H1 (cell line): Measurements from ENCODE around the gene FBXO2. TPM values are rescaled to one million over a fixed set of nuclear protein-coding genes. Genes with fewer than 3 reads are reported as not detected.

Source experiments
- CTCF ChIA-PET: fragments of 300-600 bp; sonication (Branson Sonifier 250); formaldehyde crosslinking; loops from one replicate; lab custom pipeline; 2021; ENCODE audit not compliant: partially characterized antibody; lab: Charles Lee
- POLR2A ChIA-PET: fragments of 300-600 bp; sonication (Branson Sonifier 250); formaldehyde crosslinking; loops from one replicate; lab custom pipeline; 2021; ENCODE audit warnings: inconsistent platforms; ENCODE audit not compliant: partially characterized antibody; lab: Charles Lee
- DNase-seq, 2 experiments: peaks; one replicate each; pipeline versions ENCODE4 v3.0.0 to v3.0.0-alpha.2; 2010 to 2022; ENCODE audit warnings: low spot score in 2 of 2, low read depth in 1 of 2, mixed read lengths in 1 of 2
- FAIRE-seq: peaks from 2 replicates; lab custom pipeline; 2011; peaks lifted over from hg19 to GRCh38; lab: Jason Lieb, UNC
- H2AFZ ChIP-seq: 2 replicates; pipeline ENCODE4 v1.8.1; 2012; ENCODE audit warnings: low read length, inconsistent platforms
- H2AK5ac ChIP-seq: 2 replicates; pipeline ENCODE4 v1.6.1; 2013; ENCODE audit warnings: low read depth, low read length
- H2BK120ac ChIP-seq: replicated peaks from 2 replicates; pipeline ENCODE3; 2013; ENCODE audit warnings: low read depth, low read length, inconsistent platforms
- H2BK12ac ChIP-seq: 2 replicates; pipeline ENCODE4 v1.6.1; 2013; ENCODE audit warnings: low read depth, low read length
- H2BK15ac ChIP-seq: 2 replicates; pipeline ENCODE4 v1.6.1; 2013; ENCODE audit warnings: low read length
- H2BK20ac ChIP-seq: 2 replicates; pipeline ENCODE4 v1.6.1; 2013; ENCODE audit warnings: low read length
- H2BK5ac ChIP-seq: 2 replicates; pipeline ENCODE4 v1.6.1; 2013; ENCODE audit warnings: low read depth, low read length
- H3K14ac ChIP-seq: 2 replicates; pipeline ENCODE4 v1.6.1; 2013; ENCODE audit warnings: inconsistent platforms; ENCODE audit not compliant: insufficient read length
- H3K18ac ChIP-seq: 2 replicates; pipeline ENCODE4 v1.6.1; 2013; ENCODE audit warnings: low read length; ENCODE audit errors: extremely low read depth
- H3K23ac ChIP-seq: 2 replicates; pipeline ENCODE4 v1.6.1; 2013; ENCODE audit warnings: inconsistent platforms; ENCODE audit not compliant: insufficient read length
- H3K23me2 ChIP-seq: 2 replicates; pipeline ENCODE4 v1.6.1; 2013; ENCODE audit warnings: low read depth, low read length
- H3K27ac ChIP-seq: 2 replicates; pipeline ENCODE4 v1.6.1; 2011; ENCODE audit warnings: low read depth, low read length, inconsistent platforms
- H3K27me3 ChIP-seq, 4 experiments: replicated peaks in 1 of 4; 1 replicate in 1 of 4; 2 replicates in 3 of 4; pipeline versions ENCODE4 v1.6.1 to v1.8.1; 2011 to 2013; ENCODE audit warnings: low read length in 3 of 4, mild to moderate bottlenecking in 3 of 4, inconsistent platforms in 2 of 4, mixed read lengths in 2 of 4, moderate library complexity in 1 of 4; ENCODE audit not compliant: control insufficient read depth in 3 of 4, insufficient read depth in 3 of 4; ENCODE audit errors: extremely low read depth in 1 of 4
- H3K36me3 ChIP-seq, 4 experiments: 2 replicates each; pipeline versions ENCODE4 v1.6.1 to v1.8.1; 2011 to 2013; ENCODE audit warnings: mild to moderate bottlenecking in 4 of 4, low read length in 3 of 4, moderate library complexity in 2 of 4, control low read depth in 1 of 4, inconsistent platforms in 1 of 4; ENCODE audit not compliant: insufficient read depth in 4 of 4, control insufficient read depth in 2 of 4
- H3K4ac ChIP-seq: replicated peaks from 2 replicates; pipeline ENCODE3; 2013; ENCODE audit warnings: low read length, low read depth, mixed read lengths, inconsistent platforms; ENCODE audit not compliant: insufficient read length
- H3K4me1 ChIP-seq, 4 experiments: replicated peaks in 1 of 4; 1 replicate in 1 of 4; 2 replicates in 3 of 4; pipeline versions ENCODE4 v1.6.1 to v1.8.1; 2011 to 2013; ENCODE audit warnings: low read length in 3 of 4, inconsistent platforms in 2 of 4, mixed read lengths in 1 of 4; ENCODE audit not compliant: insufficient read depth in 4 of 4, control insufficient read depth in 3 of 4
- H3K4me2 ChIP-seq, 2 experiments: 2 replicates each; pipeline versions ENCODE4 v1.6.1 to v1.8.1; 2011 to 2013; ENCODE audit warnings: low read depth in 2 of 2, low read length in 2 of 2, control low read depth in 1 of 2, inconsistent platforms in 1 of 2, mild to moderate bottlenecking in 1 of 2; ENCODE audit not compliant: insufficient read depth in 1 of 2
- H3K4me3 ChIP-seq, 4 experiments: fragments of 200-600, 300-600 bp in 1 of 4; sonication (generic), shearing (Covaris generic), sonication (Bioruptor Twin) in 1 of 4; 2 replicates each; pipeline versions ENCODE4 v1.5.1 to v1.8.1; 2011 to 2016; ENCODE audit warnings: low read length in 4 of 4, low read depth in 3 of 4, control low read depth in 2 of 4, inconsistent platforms in 2 of 4, mild to moderate bottlenecking in 2 of 4, mixed read lengths in 1 of 4, moderate library complexity in 1 of 4; ENCODE audit not compliant: insufficient read depth in 2 of 4; ENCODE audit errors: extremely low read depth in 1 of 4
- H3K56ac ChIP-seq: replicated peaks from 2 replicates; pipeline ENCODE3; 2013; ENCODE audit warnings: low read depth, mild to moderate bottlenecking, mixed read lengths, low read length, inconsistent platforms; ENCODE audit not compliant: insufficient read length
- H3K79me1 ChIP-seq: 2 replicates; pipeline ENCODE4 v1.6.1; 2013; ENCODE audit warnings: low read depth, low read length, control low read depth
- H3K79me2 ChIP-seq, 2 experiments: 2 replicates each; pipeline versions ENCODE4 v1.6.1 to v1.8.1; 2012 to 2013; ENCODE audit warnings: low read length in 2 of 2, mild to moderate bottlenecking in 2 of 2, inconsistent platforms in 1 of 2; ENCODE audit not compliant: insufficient read depth in 2 of 2, control insufficient read depth in 1 of 2
- H3K9ac ChIP-seq, 4 experiments: replicated peaks in 1 of 4; 1 replicate in 1 of 4; 2 replicates in 3 of 4; pipeline versions ENCODE4 v1.6.1 to v1.8.1; 2011 to 2013; ENCODE audit warnings: low read depth in 3 of 4, low read length in 3 of 4, control low read depth in 2 of 4, mild to moderate bottlenecking in 2 of 4, moderate library complexity in 2 of 4, inconsistent platforms in 1 of 4; ENCODE audit errors: extremely low read depth in 1 of 4
- H3K9me3 ChIP-seq, 2 experiments: 2 replicates each; pipeline versions ENCODE4 v1.6.1 to v1.8.1; 2012 to 2013; ENCODE audit warnings: mild to moderate bottlenecking in 2 of 2, moderate library complexity in 2 of 2, control low read depth in 1 of 2, inconsistent platforms in 1 of 2, low read depth in 1 of 2, low read length in 1 of 2, mixed read lengths in 1 of 2; ENCODE audit not compliant: insufficient read depth in 2 of 2
- H4K20me1 ChIP-seq, 2 experiments: replicated peaks in 1 of 2; 2 replicates each; pipeline versions ENCODE3 to v1.8.1; 2011 to 2013; ENCODE audit warnings: inconsistent platforms in 2 of 2, low read length in 2 of 2, mild to moderate bottlenecking in 1 of 2; ENCODE audit not compliant: insufficient read depth in 2 of 2, control insufficient read depth in 1 of 2
- H4K5ac ChIP-seq: 2 replicates; pipeline ENCODE4 v1.6.1; 2013; ENCODE audit warnings: low read length, low read depth, mixed read lengths, inconsistent platforms; ENCODE audit not compliant: insufficient read length
- H4K8ac ChIP-seq: 2 replicates; pipeline ENCODE4 v1.8.0; 2013; ENCODE audit warnings: mild to moderate bottlenecking, moderate library complexity, low read length, inconsistent platforms; ENCODE audit not compliant: insufficient read depth; ENCODE audit errors: extremely low read depth
- H4K91ac ChIP-seq: replicated peaks from 2 replicates; pipeline ENCODE3; 2013; ENCODE audit warnings: low read length, mixed read lengths, inconsistent platforms; ENCODE audit not compliant: insufficient read length
- CHD2 ChIP-seq: IDR thresholded peaks from 2 replicates; pipeline ENCODE4 v1.6.1; 2012; ENCODE audit warnings: low read length, improper control_type of control experiment
- GABPA ChIP-seq: IDR thresholded peaks from 2 replicates; pipeline ENCODE4 v1.6.1; 2011; ENCODE audit warnings: mild to moderate bottlenecking, low read length, moderate library complexity, borderline replicate concordance; ENCODE audit not compliant: insufficient read depth
- HDAC2 ChIP-seq, 2 experiments: fragments of 300-600 bp in 1 of 2; sonication (generic) in 1 of 2; IDR thresholded peaks; 2 replicates each; pipeline ENCODE4 v1.6.1; 2011 to 2012; ENCODE audit warnings: low read depth in 2 of 2, low read length in 2 of 2, mild to moderate bottlenecking in 2 of 2, moderate library complexity in 2 of 2, borderline replicate concordance in 1 of 2, inconsistent platforms in 1 of 2
- KDM5A ChIP-seq: fragments of 200-600 bp; IDR thresholded peaks from 2 replicates; pipeline ENCODE4 v1.7.1; 2012; ENCODE audit warnings: mild to moderate bottlenecking, low read length, inconsistent platforms, mixed read lengths
- MAFK ChIP-seq: IDR thresholded peaks from 2 replicates; pipeline ENCODE4 v1.6.1; 2012; ENCODE audit warnings: low read depth, mild to moderate bottlenecking, improper control_type of control experiment, low read length
- RAD21 ChIP-seq, 2 experiments: IDR thresholded peaks in 1 of 2; conservative IDR thresholded peaks in 1 of 2; 2 replicates each; pipeline ENCODE4 v1.6.1; 2011; ENCODE audit warnings: low read depth in 2 of 2, low read length in 2 of 2, improper control_type of control experiment in 1 of 2, inconsistent platforms in 1 of 2, mild to moderate bottlenecking in 1 of 2, moderate library complexity in 1 of 2
- SIX5 ChIP-seq: IDR thresholded peaks from 2 replicates; pipeline ENCODE4 v1.6.1; 2011; ENCODE audit warnings: mild to moderate bottlenecking, low read depth, low read length
- ZNF274 ChIP-seq: IDR thresholded peaks from 2 replicates; pipeline ENCODE4 v1.7.0; 2012; ENCODE audit warnings: low read length, borderline replicate concordance; ENCODE audit errors: extremely low read depth
- WGBS, 2 experiments: shearing (Covaris generic) in 1 of 2; methylation state at CpG; one replicate each; pipeline versions ENCODE4 v1.1.6 to v1.1.7; 2013 to 2015; ENCODE audit warnings: low lambda C conversion rate in 2 of 2, mixed read lengths in 2 of 2, inconsistent platforms in 1 of 2, low coverage in 1 of 2, missing lambda C conversion rate in 1 of 2; ENCODE audit not compliant: insufficient replicate concordance in 2 of 2, insufficient coverage in 1 of 2, insufficient read length in 1 of 2; ENCODE audit errors: extremely low coverage in 1 of 2, missing lambda C conversion rate in 1 of 2; 5-methylcytosine and 5-hydroxymethylcytosine counted together
- polyA plus RNA-seq, 7 experiments: library from polyadenylated mRNA; depleted of rRNA in 3 of 7; stranded (reverse) in 5 of 7; unstranded in 2 of 7; fragments of >200 nt in 5 of 7; fragments of 200-250 nt in 2 of 7; gene quantifications; 1 replicate in 5 of 7; 2 replicates in 1 of 7; 4 replicates in 1 of 7; pipeline versions ENCODE4 v1.2.1 to v1.2.3, GENCODE V29; 2011 to 2013; ENCODE audit warnings: missing spikeins in 2 of 7, mixed read lengths in 2 of 7
- total RNA-seq: library from RNA; stranded (reverse); fragmentation: NEBNext Ultra II Directional; extraction: Animal tissue kit (Norgen Biotek cat#: 25700); gene quantifications from 2 replicates; pipeline ENCODE4 v1.2.1, GENCODE V29; 2021
- TF ChIP-seq, protein P1 (sequence below), 3 experiments: IDR thresholded peaks; 1 replicate in 2 of 3; 2 replicates in 1 of 3; pipeline versions ENCODE4 v1.5.1 to v1.6.1; 2011; ENCODE audit warnings: low read length in 3 of 3, mild to moderate bottlenecking in 3 of 3, inconsistent platforms in 2 of 3, low read depth in 1 of 3, moderate library complexity in 1 of 3; ENCODE audit not compliant: insufficient read depth in 1 of 3; ENCODE audit errors: control extremely low read depth in 1 of 3

FBXO2 gene
- total and polyA plus RNA-seq, 2 of the 8 experiments (the other 6 are each of a cell fraction or from before 2014, with no cell fraction given) = 51.3 to 57.9 TPM

DNA sequence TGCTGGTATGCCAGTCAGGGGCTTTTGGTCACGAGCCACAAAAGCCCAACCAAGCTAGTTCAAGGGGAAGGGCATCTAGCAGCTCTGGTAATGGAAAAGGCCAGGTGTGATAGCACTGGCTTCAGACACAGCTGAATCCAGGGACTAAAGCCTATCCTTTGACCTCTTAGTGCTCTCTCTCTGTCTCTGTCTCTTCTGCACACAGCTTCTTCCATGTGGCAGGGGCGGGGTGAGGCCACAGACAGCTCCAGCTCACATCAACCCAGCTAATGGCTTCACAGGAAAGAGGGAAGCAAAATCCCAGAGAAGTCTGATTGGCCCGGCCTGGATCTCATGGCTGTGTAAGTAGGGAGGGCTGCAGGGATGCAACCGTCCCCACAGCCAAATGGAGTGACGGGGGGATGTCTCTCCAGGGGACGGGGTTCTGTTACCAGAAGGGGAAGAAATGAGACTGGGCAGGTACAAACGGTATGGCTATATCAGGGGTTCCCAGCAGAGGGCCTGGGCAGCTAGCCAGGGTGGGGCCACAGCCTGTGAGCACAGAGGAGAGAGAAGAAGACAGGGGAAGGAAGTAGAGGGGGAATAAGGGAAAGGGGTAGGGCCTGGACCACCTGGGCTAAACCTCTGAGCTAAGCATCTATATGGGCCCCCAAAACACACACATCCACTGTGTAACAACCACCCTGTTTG lies 42.4 kb downstream of the FBXO2 start:
- Histone ChIP-seq H4K8ac (no peak overlapping the region), H3K23me2 (no peaks in the 10 kb centered on the region), H2BK5ac (no peak overlapping the region), H3K56ac (no peak overlapping the region), H3K4me3 (no peak overlapping the region), H3K27me3 (no peaks in the 10 kb centered on the region), H3K4me1 (no peaks in the 10 kb centered on the region), H2AK5ac (no peak overlapping the region), H3K9me3 (peaks cover 0 to 2% of the 10 kb centered on the region in 2 experiments; a peak in 1 of 4 replicates), H2BK20ac (no peak overlapping the region), H4K91ac (no peak overlapping the region), H3K36me3 (no peaks in the 10 kb centered on the region), H2BK12ac (no peak overlapping the region), H2BK15ac (no peak overlapping the region), H3K23ac (no peak overlapping the region), H3K79me2 (no peaks in the 10 kb centered on the region), H3K9ac (no peak overlapping the region), H3K79me1 (no peaks in the 10 kb centered on the region), H3K4me2 (no peak overlapping the region), H4K20me1 (no peaks in the 10 kb centered on the region), H3K4ac (no peak overlapping the region), H3K14ac (no peak overlapping the region), H4K5ac (no peak overlapping the region), H3K18ac (no peak overlapping the region), H2AFZ (no peak overlapping the region), H2BK120ac (no peak overlapping the region), H3K27ac (no peak overlapping the region)
- DNase-seq = no peak
- FAIRE-seq = no peak
- 78% methylated on average over 7 of the region's 7 CpGs; no CpG with 5 or more reads in 1 of the 2 experiments for WGBS, 2 experiments
- CTCF ChIA-PET = interaction anchor here (0.6 to 4.9 kb wide), 21 partner anchors 10 to 574 kb away, joined by 3 to 32 read pairs (median 4); partner anchors contain the start of gene DISP3
- POLR2A ChIA-PET = interaction anchor here (1.2 to 1.7 kb wide), 2 partner anchors 10 to 16 kb away, joined by 3 to 4 read pairs; no protein-coding TSS in a partner anchor
- TF ChIP-seq RAD21 (IDR thresholded peaks at IDR 0.05 in 1 of 2, conservative IDR thresholded peaks at IDR 0.05 in 1 of 2; ENCODE audit: low read depth in 2 of 2, low read length in 2 of 2) = peak; percentile 11 to 25; a peak in 2 of 4 replicates
- no peak for TF ChIP-seq ZNF274
- TF ChIP-seq, protein P1, sequence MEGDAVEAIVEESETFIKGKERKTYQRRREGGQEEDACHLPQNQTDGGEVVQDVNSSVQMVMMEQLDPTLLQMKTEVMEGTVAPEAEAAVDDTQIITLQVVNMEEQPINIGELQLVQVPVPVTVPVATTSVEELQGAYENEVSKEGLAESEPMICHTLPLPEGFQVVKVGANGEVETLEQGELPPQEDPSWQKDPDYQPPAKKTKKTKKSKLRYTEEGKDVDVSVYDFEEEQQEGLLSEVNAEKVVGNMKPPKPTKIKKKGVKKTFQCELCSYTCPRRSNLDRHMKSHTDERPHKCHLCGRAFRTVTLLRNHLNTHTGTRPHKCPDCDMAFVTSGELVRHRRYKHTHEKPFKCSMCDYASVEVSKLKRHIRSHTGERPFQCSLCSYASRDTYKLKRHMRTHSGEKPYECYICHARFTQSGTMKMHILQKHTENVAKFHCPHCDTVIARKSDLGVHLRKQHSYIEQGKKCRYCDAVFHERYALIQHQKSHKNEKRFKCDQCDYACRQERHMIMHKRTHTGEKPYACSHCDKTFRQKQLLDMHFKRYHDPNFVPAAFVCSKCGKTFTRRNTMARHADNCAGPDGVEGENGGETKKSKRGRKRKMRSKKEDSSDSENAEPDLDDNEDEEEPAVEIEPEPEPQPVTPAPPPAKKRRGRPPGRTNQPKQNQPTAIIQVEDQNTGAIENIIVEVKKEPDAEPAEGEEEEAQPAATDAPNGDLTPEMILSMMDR (IDR thresholded peaks at IDR 0.05; ENCODE audit: control extremely low read depth in 1 of 3, insufficient read depth in 1 of 3, low read depth in 1 of 3, low read length in 3 of 3) = peak in 2 of 3 experiments; percentile 2 to 22; a peak in 3 of 4 replicates
- TF ChIP-seq SIX5 = no peak
- TF ChIP-seq CHD2 = no peak
- TF ChIP-seq HDAC2 (IDR thresholded peaks at IDR 0.05; ENCODE audit: borderline replicate concordance in 1 of 2, low read depth in 2 of 2, low read length in 2 of 2) = no peak
- no peak for TF ChIP-seq KDM5A
- no peak for TF ChIP-seq GABPA
- no peak for TF ChIP-seq MAFK
